WTC11 (cell line): ENCODE data around the gene GSG1L2. TPM values are rescaled to one million over a fixed set of nuclear protein-coding genes. Genes with fewer than 3 reads are reported as not detected.

Experiments used
- ATAC-seq: fragments of 200-7000 bp; cut with Tn5 transposase; 2 replicates; pipeline ENCODE4 v1.10.0; 2021; ENCODE audit warnings: mild to moderate bottlenecking, moderate library complexity
- CTCF ChIA-PET: fragments of 300-600 bp; sonication (Branson Sonifier 250); formaldehyde crosslinking; loops from one replicate; lab custom pipeline; 2021; ENCODE audit warnings: antibody characterized with exemption; lab: Charles Lee
- POLR2A ChIA-PET: fragments of 350-600 bp; sonication (Branson Sonifier 250); formaldehyde crosslinking; loops from one replicate; lab custom pipeline; 2021; ENCODE audit warnings: antibody characterized with exemption; lab: Charles Lee
- DNase-seq: peaks from one replicate; pipeline ENCODE4 v3.0.0; 2021; ENCODE audit warnings: low spot score
- H3K27ac Mint-ChIP-seq: 2 replicates; pipeline ENCODE4 v1.8.0; 2021; ENCODE audit warnings: mixed read lengths
- H3K27me3 Mint-ChIP-seq: 2 replicates; pipeline ENCODE4 v1.8.0; 2021; ENCODE audit warnings: low read depth, mild to moderate bottlenecking, moderate library complexity, mixed read lengths
- H3K36me3 Mint-ChIP-seq: 2 replicates; pipeline ENCODE4 v1.8.0; 2021; ENCODE audit warnings: mixed read lengths
- H3K4me1 Mint-ChIP-seq: 2 replicates; pipeline ENCODE4 v1.8.0; 2022; ENCODE audit warnings: mixed read lengths
- H3K4me3 Mint-ChIP-seq: 2 replicates; pipeline ENCODE4 v1.8.0; 2021; ENCODE audit warnings: mild to moderate bottlenecking, moderate library complexity, mixed read lengths
- H3K9me3 Mint-ChIP-seq: 2 replicates; pipeline ENCODE4 v1.8.0; 2021; ENCODE audit warnings: mixed read lengths
- AFF4 ChIP-seq: sonication (generic); formaldehyde crosslinking; IDR thresholded peaks from 2 replicates; pipeline ENCODE4 v1.8.1; 2023; ENCODE audit warnings: mild to moderate bottlenecking, missing genetic modification reagents, borderline replicate concordance
- ATF6 ChIP-seq: sonication (generic); formaldehyde crosslinking; IDR thresholded peaks from 2 replicates; pipeline ENCODE4 v1.8.1; 2023; ENCODE audit warnings: mild to moderate bottlenecking, missing genetic modification reagents
- CTCF ChIP-seq: fragments of 200-600 bp; IDR thresholded peaks from 2 replicates; pipeline ENCODE4 v1.8.0; 2022; ENCODE audit warnings: antibody characterized with exemption
- FOXP1 ChIP-seq: sonication (generic); formaldehyde crosslinking; IDR thresholded peaks from 2 replicates; pipeline ENCODE4 v1.8.0; 2022; ENCODE audit warnings: missing genetic modification reagents, mild to moderate bottlenecking, moderate library complexity, borderline replicate concordance
- FOXP4 ChIP-seq: sonication (generic); formaldehyde crosslinking; IDR thresholded peaks from 2 replicates; pipeline ENCODE4 v1.8.0; 2022; ENCODE audit warnings: mild to moderate bottlenecking, missing genetic modification reagents
- GTF2I ChIP-seq: fragments of 250-450 bp; sonication (Bioruptor Pico); conservative IDR thresholded peaks from 2 replicates; pipeline ENCODE4 v1.4.0; 2021; ENCODE audit warnings: mild to moderate bottlenecking
- HMGXB4 ChIP-seq: sonication (generic); formaldehyde crosslinking; IDR thresholded peaks from 2 replicates; pipeline ENCODE4 v1.8.1; 2023; ENCODE audit warnings: mild to moderate bottlenecking, moderate library complexity, missing genetic modification reagents
- IRF1 ChIP-seq: sonication (generic); formaldehyde crosslinking; IDR thresholded peaks from 2 replicates; pipeline ENCODE4 v1.8.0; 2023; ENCODE audit warnings: missing genetic modification reagents
- MAX ChIP-seq: sonication (generic); formaldehyde crosslinking; IDR thresholded peaks from 2 replicates; pipeline ENCODE4 v1.8.0; 2022; ENCODE audit warnings: mild to moderate bottlenecking, missing genetic modification reagents
- NR1H2 ChIP-seq: sonication (generic); formaldehyde crosslinking; IDR thresholded peaks from 2 replicates; pipeline ENCODE4 v1.9.0; 2021; ENCODE audit warnings: mild to moderate bottlenecking, moderate library complexity, missing genetic modification reagents
- NR2C2 ChIP-seq: sonication (generic); formaldehyde crosslinking; IDR thresholded peaks from 2 replicates; pipeline ENCODE4 v1.8.0; 2022; ENCODE audit warnings: mild to moderate bottlenecking, missing genetic modification reagents
- SP1 ChIP-seq: sonication (generic); formaldehyde crosslinking; conservative IDR thresholded peaks from 2 replicates; pipeline ENCODE4 v1.8.1; 2022; ENCODE audit warnings: missing genetic modification reagents
- ZNF232 ChIP-seq: sonication (generic); formaldehyde crosslinking; IDR thresholded peaks from 2 replicates; pipeline ENCODE4 v1.8.0; 2022; ENCODE audit warnings: mild to moderate bottlenecking, missing genetic modification reagents
- ZNF317 ChIP-seq: sonication (generic); formaldehyde crosslinking; IDR thresholded peaks from 2 replicates; pipeline ENCODE4 v1.8.1; 2023; ENCODE audit warnings: low read depth, mild to moderate bottlenecking, moderate library complexity, missing genetic modification reagents, borderline replicate concordance
- ZNF425 ChIP-seq: fragments of 250-450 bp; sonication (Bioruptor Pico); conservative IDR thresholded peaks from 2 replicates; pipeline ENCODE4 v1.9.0; 2021; ENCODE audit warnings: mild to moderate bottlenecking
- ZNF671 ChIP-seq: fragments of 250-450 bp; sonication (Bioruptor Pico); IDR thresholded peaks from 2 replicates; pipeline ENCODE4 v1.8.0; 2021; ENCODE audit warnings: mild to moderate bottlenecking
- total RNA-seq: library from RNA; stranded (reverse); gene quantifications from 3 replicates; pipeline ENCODE4 v1.2.3, GENCODE V29; 2021

The GSG1L2 gene
- total RNA-seq, 1 experiment from 2014 or later, result not detected

GRCh38 chr17:9859781-9860180 is 37.9 kb upstream of the GSG1L2 start:
- ChIA-PET POLR2A (no interaction called here), CTCF (no interaction called here)
- H3K36me3 Mint-ChIP-seq, result 0 out of 2 replicates have a peak, but pooled peaks cover 2% of the 10 kb centered on the region
- ATAC-seq (no peak), DNase-seq (no peak)
- H3K4me3 Mint-ChIP-seq, result no peak overlapping the region
- H3K27ac Mint-ChIP-seq, result no peak overlapping the region
- H3K27me3 Mint-ChIP-seq, result no peaks in the 10 kb centered on the region
- H3K4me1 Mint-ChIP-seq, result no peaks in the 10 kb centered on the region
- TF ChIP-seq ZNF671 (CRISPR knock-in tag) (no peak), ZNF232 (CRISPR knock-in tag) (no peak), NR1H2 (no peak), CTCF (no peak), ATF6 (CRISPR knock-in tag) (no peak), ZNF425 (no peak), FOXP4 (CRISPR knock-in tag) (no peak), IRF1 (CRISPR knock-in tag) (no peak), ZNF317 (no peak), HMGXB4 (CRISPR knock-in tag) (no peak), SP1 (CRISPR knock-in tag) (no peak), AFF4 (no peak), NR2C2 (CRISPR knock-in tag) (no peak), GTF2I (CRISPR knock-in tag) (no peak), FOXP1 (no peak), MAX (CRISPR knock-in tag) (no peak)
- H3K9me3 Mint-ChIP-seq, result peaks cover 31% of the 10 kb centered on the region
